ENCODE results near the gene TXNL4A.

GRCh38 chr18:79958981-79959380 is 29.4 kb downstream of the TXNL4A start:
- TF ChIP-seq CTCF (IDR thresholded peaks at IDR 0.05) (no peak), EZH2 (IDR thresholded peaks at IDR 0.05) (no peak), EZH2phosphoT487 (IDR thresholded peaks at IDR 0.05) (no peak)
